K562 (cell line): ENCODE results near the gene PSD4. TPM values are rescaled to one million over a fixed set of nuclear protein-coding genes. Genes with fewer than 3 reads are reported as not detected.
A peak's percentile ranks its signal among the peaks of the same experiment; 100 is the strongest.

ENCODE experiments used
- ATAC-seq: fragments of 200-7000 bp; cut with Tn5 transposase; 3 replicates; pipeline ENCODE4 v1.9.1; 2020; ENCODE audit warnings: moderate library complexity
- BruUV-seq: library from RNA; stranded (reverse); fragments of 400-500 nt; replicated peaks from 2 replicates; lab custom pipeline; 2021; lab: Mats Ljungman, UMichigan
- CTCF ChIA-PET: fragments of 300-600 bp; formaldehyde crosslinking; extraction: SDS; loops from one replicate; lab custom pipeline; 2021; ENCODE audit warnings: low intra/inter-chr PET ratio; lab: Yijun Ruan, JAX
- POLR2A ChIA-PET: fragments of 300-600, 350-650 bp; sonication (Branson Sonifier 250); formaldehyde crosslinking; extraction: SDS; loops from one replicate; lab custom pipeline; 2021; ENCODE audit warnings: antibody characterized with exemption, inconsistent platforms; lab: Yijun Ruan, JAX
- DNase-seq, 4 experiments: peaks; one replicate each; pipeline versions ENCODE4 v3.0.0 to v3.0.0-alpha.2; 2011 to 2018; ENCODE audit warnings: low spot score in 3 of 4, mixed read lengths in 3 of 4; ENCODE audit errors: extremely low read depth in 1 of 4
- FAIRE-seq: peaks from 2 replicates; lab custom pipeline; 2011; peaks lifted over from hg19 to GRCh38; lab: Jason Lieb, UNC
- H2AFZ ChIP-seq: 2 replicates; pipeline ENCODE4 v1.6.0; 2011; ENCODE audit warnings: low read depth, low read length, control low read depth, inconsistent platforms
- H3K27ac ChIP-seq: fragments of 200-600 bp; 3 replicates; pipeline ENCODE4 v1.8.0; 2011; ENCODE audit warnings: low read depth, mild to moderate bottlenecking, control low read depth, inconsistent platforms, low read length, moderate library complexity, mixed read lengths; ENCODE audit errors: extremely low read depth
- H3K27me3 ChIP-seq, 2 experiments: fragments of 300-600 bp in 1 of 2; 2 replicates in 1 of 2; 3 replicates in 1 of 2; pipeline versions ENCODE4 v1.6.0 to v1.8.0; 2011; ENCODE audit warnings: inconsistent platforms in 2 of 2, low read length in 2 of 2, mild to moderate bottlenecking in 1 of 2, mixed read lengths in 1 of 2, moderate library complexity in 1 of 2; ENCODE audit not compliant: control insufficient read depth in 2 of 2, insufficient read depth in 2 of 2
- H3K36me3 ChIP-seq: fragments of 300-600 bp; 3 replicates; pipeline ENCODE4 v1.8.0; 2011; ENCODE audit warnings: mild to moderate bottlenecking, low read length, inconsistent platforms; ENCODE audit not compliant: control insufficient read depth, insufficient read depth
- H3K4me1 ChIP-seq, 2 experiments: fragments of 200-600 bp in 1 of 2; replicated peaks in 1 of 2; 2 replicates in 1 of 2; 3 replicates in 1 of 2; pipeline versions ENCODE4 v1.5.1 to v1.8.0; 2011; ENCODE audit warnings: inconsistent platforms in 2 of 2, low read length in 2 of 2, mild to moderate bottlenecking in 1 of 2, mixed read lengths in 1 of 2, moderate library complexity in 1 of 2; ENCODE audit not compliant: control insufficient read depth in 2 of 2, insufficient read depth in 2 of 2
- H3K4me2 ChIP-seq: 2 replicates; pipeline ENCODE4 v1.6.1; 2011; ENCODE audit warnings: low read length, control low read depth, inconsistent platforms, mixed read lengths; ENCODE audit not compliant: insufficient read depth
- H3K4me3 ChIP-seq: fragments of 200-600 bp; sonication (generic), shearing (Covaris generic); 2 replicates; pipeline ENCODE4 v1.5.1; 2016; ENCODE audit warnings: control low read depth, inconsistent platforms
- H3K79me2 ChIP-seq: fragments of 200-600 bp; 3 replicates; pipeline ENCODE4 v1.8.0; 2011; ENCODE audit warnings: low read length, inconsistent platforms; ENCODE audit not compliant: control insufficient read depth, insufficient read depth
- H3K9ac ChIP-seq, 2 experiments: 2 replicates each; pipeline versions ENCODE4 v1.6.0 to v1.6.1; 2011; ENCODE audit warnings: low read depth in 2 of 2, low read length in 2 of 2, control low read depth in 1 of 2, inconsistent platforms in 1 of 2, mild to moderate bottlenecking in 1 of 2, mixed read lengths in 1 of 2; ENCODE audit not compliant: insufficient read depth in 1 of 2
- H3K9me1 ChIP-seq: one replicate; pipeline ENCODE4 v1.6.0; 2011; ENCODE audit warnings: inconsistent platforms, mild to moderate bottlenecking, low read length, moderate library complexity; ENCODE audit not compliant: control insufficient read depth, insufficient read depth
- H3K9me3 ChIP-seq: replicated peaks from 2 replicates; pipeline ENCODE4 v1.5.1; 2011; ENCODE audit warnings: low read depth, low read length, inconsistent platforms; ENCODE audit not compliant: control insufficient read depth, insufficient read depth
- H4K20me1 ChIP-seq: replicated peaks from 2 replicates; pipeline ENCODE4 v1.6.1; 2011; ENCODE audit warnings: low read length, inconsistent platforms, mixed read lengths; ENCODE audit not compliant: control insufficient read depth, insufficient read depth
- SPI1 ChIP-seq: IDR thresholded peaks from 2 replicates; pipeline ENCODE4 v1.6.1; 2011; ENCODE audit warnings: low read depth, low read length, control low read depth, borderline replicate concordance
- ZBTB2 ChIP-seq: fragments of 450-650 bp; IDR thresholded peaks from 2 replicates; pipeline ENCODE4 v1.6.1; 2016; ENCODE audit warnings: antibody characterized with exemption
- WGBS: fragments of 100-300 bp; shearing (Covaris generic); methylation state at CpG from one replicate; pipeline ENCODE4 v1.1.6; 2016; ENCODE audit warnings: low coverage, mixed read lengths; ENCODE audit not compliant: insufficient coverage; ENCODE audit errors: missing lambda C conversion rate; 5-methylcytosine and 5-hydroxymethylcytosine counted together
- in situ Hi-C: fragments of 300-500 bp; cut with MboI; formaldehyde crosslinking; loops from 4 replicates; pipeline ENCODE4 v1.15.0; 2018; ENCODE audit warnings: inconsistent platforms, mixed read lengths
- intact Hi-C: fragments of 100-400 bp; cut with micrococcal nuclease; formaldehyde crosslinking; loops from 2 replicates; pipeline ENCODE4 v1.14.2; 2022
- polyA plus RNA-seq, 8 experiments: library from polyadenylated mRNA; depleted of rRNA in 4 of 8; stranded (reverse) in 5 of 8; unstranded in 3 of 8; fragments of >200 nt; fragmentation: Nextera tagmentation in 2 of 8; fragmentation: Illumina TruSeq in 1 of 8; extraction: Ambion mirVana in 2 of 8; extraction: Trizol in 1 of 8; gene quantifications; 2 replicates each; pipeline versions ENCODE4 v1.2.1 to v1.2.3, GENCODE V29; 2011 to 2014; ENCODE audit warnings: inconsistent platforms in 1 of 8, missing spikeins in 1 of 8
- total RNA-seq, 7 experiments: library from RNA; depleted of rRNA in 6 of 7; stranded (reverse); fragments of >200 nt in 6 of 7; fragmentation: Illumina TruSeq in 2 of 7; extraction: Trizol in 2 of 7; gene quantifications; 2 replicates each; pipeline versions ENCODE4 v1.2.1 to v1.2.3, GENCODE V29; 2011 to 2021; ENCODE audit warnings: low replicate concordance in 1 of 7

The PSD4 gene
- total and polyA plus RNA-seq, 9 of the 15 experiments (the other 6 are each of a cell fraction or from before 2014, with no cell fraction given), result 0.46 to 54.0 (median 20.8) TPM

GRCh38 chr2:113257516-113258264, 83.9 kb downstream of the PSD4 start:
- Histone ChIP-seq H4K20me1 (no peaks in the 10 kb centered on the region; the same call in 1 of the 2 replicates), H3K36me3 (peaks cover 5% of the 10 kb centered on the region; the same call in 1 of the 3 replicates), H3K9me1 (no peaks in the 10 kb centered on the region), H3K9ac (no peak overlapping the region)
- FAIRE-seq, result no peak
- 45% methylated on average over 7 of the region's 7 CpGs for WGBS
- no peak for ATAC-seq
- in situ Hi-C loops, result no loop called here
- DNase-seq, result no peak
- CTCF ChIA-PET, result no interaction called here
- no peak for TF ChIP-seq ZBTB2
- peak; percentile 90 for TF ChIP-seq SPI1
- TF ChIP-seq, all 486 proteins: peak for 1
- Histone ChIP-seq H2AFZ (no peak overlapping the region), H3K27ac (no peak overlapping the region), H3K79me2 (no peaks in the 10 kb centered on the region), H3K9me3 (no peaks in the 10 kb centered on the region), H3K4me2 (no peak overlapping the region), H3K4me1 (no peaks in the 10 kb centered on the region; a peak in 1 of 5 replicates), H3K27me3 (no peaks in the 10 kb centered on the region), H3K4me3 (no peak overlapping the region)
- intact Hi-C loops, result no loop called here
- BruUV-seq, result no TSS peak
- POLR2A ChIA-PET, result interaction anchor here (1.5 to 1.9 kb wide), 2 partner anchors 9 kb away, joined by 4 to 5 read pairs; no protein-coding TSS in a partner anchor
